DND-41 (cell line): Measurements from ENCODE around the gene SCN5A.

ENCODE experiments used
- ATAC-seq: fragments of 200-7000 bp; cut with Tn5 transposase; 3 replicates; pipeline ENCODE4 v1.9.1; 2021; ENCODE audit warnings: low read depth; ENCODE audit not compliant: insufficient read depth
- DNase-seq: peaks from one replicate; pipeline ENCODE4 v3.0.0-alpha.2; 2020
- H2AFZ ChIP-seq: 2 replicates; pipeline ENCODE4 v1.6.0; 2012; ENCODE audit warnings: low read depth, low read length
- H3K27ac ChIP-seq: 2 replicates; pipeline ENCODE4 v1.5.1; 2012; ENCODE audit warnings: low read length, inconsistent platforms
- H3K27me3 ChIP-seq: fragments of 200-600 bp; sonication (generic); 2 replicates; pipeline ENCODE4 v1.6.0; 2012; ENCODE audit warnings: low read length, mild to moderate bottlenecking, inconsistent platforms; ENCODE audit not compliant: insufficient read depth, poor library complexity
- H3K36me3 ChIP-seq: 2 replicates; pipeline ENCODE4 v1.5.1; 2012; ENCODE audit warnings: low read length, inconsistent platforms; ENCODE audit not compliant: insufficient read depth
- H3K4me1 ChIP-seq: 2 replicates; pipeline ENCODE4 v1.5.1; 2012; ENCODE audit warnings: mild to moderate bottlenecking, low read length; ENCODE audit not compliant: insufficient read depth
- H3K4me2 ChIP-seq: 2 replicates; pipeline ENCODE4 v1.6.0; 2012; ENCODE audit warnings: mild to moderate bottlenecking, moderate library complexity, low read length, inconsistent platforms; ENCODE audit not compliant: insufficient read depth
- H3K4me3 ChIP-seq, 2 experiments: fragments of 200-600 bp in 1 of 2; shearing (Covaris generic) in 1 of 2; 2 replicates each; pipeline ENCODE4 v1.5.1; 2012 to 2016; ENCODE audit warnings: inconsistent platforms in 2 of 2, low read length in 2 of 2, mild to moderate bottlenecking in 2 of 2, low read depth in 1 of 2, moderate library complexity in 1 of 2
- H3K79me2 ChIP-seq: 2 replicates; pipeline ENCODE4 v1.6.0; 2012; ENCODE audit warnings: low read length, inconsistent platforms; ENCODE audit not compliant: insufficient read depth
- H3K9ac ChIP-seq: 2 replicates; pipeline ENCODE4 v1.6.0; 2012; ENCODE audit warnings: low read depth, mild to moderate bottlenecking, inconsistent platforms, low read length, moderate library complexity
- H3K9me3 ChIP-seq: 2 replicates; pipeline ENCODE4 v1.5.1; 2012; ENCODE audit warnings: low read length, moderate library complexity, mild to moderate bottlenecking, inconsistent platforms; ENCODE audit not compliant: insufficient read depth, severe bottlenecking
- H4K20me1 ChIP-seq: 2 replicates; pipeline ENCODE4 v1.6.0; 2012; ENCODE audit warnings: low read length; ENCODE audit not compliant: insufficient read depth
- EZH2 ChIP-seq: IDR thresholded peaks from 3 replicates; pipeline ENCODE4 v1.6.1; 2012; ENCODE audit warnings: borderline replicate concordance, low read depth, mild to moderate bottlenecking, moderate library complexity, low read length, inconsistent platforms; ENCODE audit not compliant: severe bottlenecking
- TF ChIP-seq, protein P1 (sequence below): IDR thresholded peaks from 2 replicates; pipeline ENCODE4 v1.5.1; 2012; ENCODE audit warnings: borderline replicate concordance, low read length, moderate library complexity, mild to moderate bottlenecking; ENCODE audit not compliant: poor library complexity, severe bottlenecking; ENCODE audit errors: extremely low read depth

SCN5A gene

GRCh38 chr3:38627956-38628355 is 21.5 kb downstream of the SCN5A start:
- no peak for TF ChIP-seq EZH2
- TF ChIP-seq, protein P1, sequence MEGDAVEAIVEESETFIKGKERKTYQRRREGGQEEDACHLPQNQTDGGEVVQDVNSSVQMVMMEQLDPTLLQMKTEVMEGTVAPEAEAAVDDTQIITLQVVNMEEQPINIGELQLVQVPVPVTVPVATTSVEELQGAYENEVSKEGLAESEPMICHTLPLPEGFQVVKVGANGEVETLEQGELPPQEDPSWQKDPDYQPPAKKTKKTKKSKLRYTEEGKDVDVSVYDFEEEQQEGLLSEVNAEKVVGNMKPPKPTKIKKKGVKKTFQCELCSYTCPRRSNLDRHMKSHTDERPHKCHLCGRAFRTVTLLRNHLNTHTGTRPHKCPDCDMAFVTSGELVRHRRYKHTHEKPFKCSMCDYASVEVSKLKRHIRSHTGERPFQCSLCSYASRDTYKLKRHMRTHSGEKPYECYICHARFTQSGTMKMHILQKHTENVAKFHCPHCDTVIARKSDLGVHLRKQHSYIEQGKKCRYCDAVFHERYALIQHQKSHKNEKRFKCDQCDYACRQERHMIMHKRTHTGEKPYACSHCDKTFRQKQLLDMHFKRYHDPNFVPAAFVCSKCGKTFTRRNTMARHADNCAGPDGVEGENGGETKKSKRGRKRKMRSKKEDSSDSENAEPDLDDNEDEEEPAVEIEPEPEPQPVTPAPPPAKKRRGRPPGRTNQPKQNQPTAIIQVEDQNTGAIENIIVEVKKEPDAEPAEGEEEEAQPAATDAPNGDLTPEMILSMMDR: peak; percentile 61

DNA sequence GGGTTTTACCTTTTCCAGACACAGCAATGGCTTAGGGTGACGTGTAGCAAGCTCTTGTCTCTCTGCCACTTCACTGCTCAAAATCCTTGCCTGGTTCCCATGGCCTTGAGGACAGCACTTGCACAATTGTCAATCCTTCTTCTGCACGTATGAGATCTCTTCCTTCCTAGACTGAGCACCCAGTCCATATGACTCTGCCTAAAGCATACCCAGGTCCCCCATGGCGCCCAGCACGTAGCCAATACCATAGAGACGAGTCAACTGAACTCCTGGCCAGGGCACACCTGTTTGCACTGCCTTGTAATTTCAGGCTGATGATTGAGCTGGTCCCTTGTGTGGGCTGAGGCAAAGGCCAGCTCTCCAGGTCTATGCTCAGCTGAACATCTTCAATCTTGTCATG is 23.3 kb downstream of the SCN5A start:
- H2AFZ ChIP-seq: no peak overlapping the region
- H3K9ac ChIP-seq: no peak overlapping the region
- no peak overlapping the region for H3K27ac ChIP-seq
- no peaks in the 10 kb centered on the region for H3K27me3 ChIP-seq
- H3K4me2 ChIP-seq: no peak overlapping the region
- no peak overlapping the region for H3K4me3 ChIP-seq
- no peaks in the 10 kb centered on the region for H3K9me3 ChIP-seq
- TF ChIP-seq EZH2: no peak
- TF ChIP-seq, protein P1: no peak
- no peaks in the 10 kb centered on the region for H3K36me3 ChIP-seq
- H3K4me1 ChIP-seq: no peaks in the 10 kb centered on the region
- DNase-seq (no peak), ATAC-seq (no peak)
- no peaks in the 10 kb centered on the region for H3K79me2 ChIP-seq
- peaks cover 3% of the 10 kb centered on the region; the same call in 1 of the 2 replicates for H4K20me1 ChIP-seq

More at GRCh38 chr3:38627956-38628355, 21.5 kb downstream of the SCN5A start:
- H3K4me3 ChIP-seq: no peak overlapping the region
- no peaks in the 10 kb centered on the region for H3K27me3 ChIP-seq
- no peak overlapping the region for H3K9ac ChIP-seq
- ATAC-seq: peak; percentile 65; the same call in 2 of the 3 replicates
- no peaks in the 10 kb centered on the region for H3K9me3 ChIP-seq
- H3K4me2 ChIP-seq: no peak overlapping the region
- no peak overlapping the region for H2AFZ ChIP-seq
- no peak overlapping the region for H3K27ac ChIP-seq
- H4K20me1 ChIP-seq: peaks cover 6% of the 10 kb centered on the region
- H3K4me1 ChIP-seq: no peaks in the 10 kb centered on the region
- no peaks in the 10 kb centered on the region for H3K36me3 ChIP-seq
- peak; percentile 34 for DNase-seq
- H3K79me2 ChIP-seq: no peaks in the 10 kb centered on the region

DNA sequence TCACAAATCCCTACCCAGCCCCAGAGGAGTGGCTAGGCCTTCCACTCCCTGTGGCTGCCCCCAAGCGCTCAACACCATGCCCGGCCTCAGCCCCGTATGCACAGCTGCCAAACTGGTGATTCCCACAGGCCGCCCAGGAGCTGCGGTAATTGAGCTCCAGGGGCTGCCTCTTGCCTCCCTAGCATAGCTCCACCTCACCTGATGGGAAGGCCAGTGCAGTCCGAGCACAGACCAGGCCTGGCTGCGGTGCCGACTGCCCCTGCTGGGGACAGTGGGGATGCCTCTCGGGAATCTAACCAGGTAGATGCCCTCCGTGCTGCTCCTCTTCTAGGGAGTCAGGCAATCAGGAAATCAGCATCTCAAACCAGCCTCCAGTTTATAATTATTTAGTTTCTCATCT is 25.9 kb downstream of the SCN5A start:
- Histone ChIP-seq H3K4me1 (no peaks in the 10 kb centered on the region), H3K79me2 (no peaks in the 10 kb centered on the region), H2AFZ (no peak overlapping the region), H4K20me1 (no peaks in the 10 kb centered on the region), H3K4me2 (no peak overlapping the region), H3K36me3 (no peaks in the 10 kb centered on the region), H3K27ac (no peak overlapping the region), H3K9me3 (no peaks in the 10 kb centered on the region), H3K4me3 (no peak overlapping the region), H3K27me3 (peaks cover 1% of the 10 kb centered on the region), H3K9ac (no peak overlapping the region)
- ATAC-seq (no peak), DNase-seq (no peak)
- TF ChIP-seq EZH2: no peak
- TF ChIP-seq, protein P1: no peak

DNA sequence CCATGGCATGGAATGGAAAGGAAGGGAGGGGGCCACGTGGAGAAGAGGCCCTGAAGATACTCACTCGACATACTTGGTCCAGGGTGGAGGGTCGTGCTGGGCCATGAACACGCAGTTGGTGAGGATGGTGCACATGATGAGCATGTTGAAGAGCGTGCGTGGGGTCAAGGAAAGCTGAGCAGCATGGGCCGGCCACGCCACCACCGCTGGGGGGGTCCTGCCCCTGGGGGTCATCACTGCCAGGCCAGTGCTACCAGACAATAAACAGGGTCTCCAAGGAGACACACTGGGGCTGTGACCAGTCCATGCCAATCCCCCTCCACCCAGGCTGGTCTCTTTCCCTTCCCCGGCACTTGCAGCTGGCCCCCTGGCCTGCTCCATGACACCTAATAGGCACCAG is 27.2 kb downstream of the SCN5A start:
- Histone ChIP-seq H3K4me3 (no peak overlapping the region), H3K27ac (no peak overlapping the region), H4K20me1 (peaks cover under 1% of the 10 kb centered on the region; the same call in 1 of the 2 replicates), H3K4me2 (no peak overlapping the region), H2AFZ (no peak overlapping the region), H3K9me3 (no peaks in the 10 kb centered on the region), H3K27me3 (peaks cover 6% of the 10 kb centered on the region), H3K79me2 (no peaks in the 10 kb centered on the region), H3K36me3 (no peaks in the 10 kb centered on the region), H3K4me1 (no peaks in the 10 kb centered on the region), H3K9ac (no peak overlapping the region)
- DNase-seq (no peak), ATAC-seq (no peak)
- no peak for TF ChIP-seq EZH2
- TF ChIP-seq, protein P1: no peak
